Endothelial cell of umbilical vein (primary cell): Measurements from ENCODE around the gene TET2. TPM values are rescaled to one million over a fixed set of nuclear protein-coding genes. Genes with fewer than 3 reads are reported as not detected.

Experiments used
- BruUV-seq: library from RNA; stranded (reverse); fragments of 400-500 nt; replicated peaks from 2 replicates; lab custom pipeline; 2021; lab: Mats Ljungman, UMichigan
- CTCF ChIA-PET: fragments of 300-600, 350-600 bp; sonication (Branson Sonifier 250); formaldehyde crosslinking; loops from one replicate; lab custom pipeline; 2021; ENCODE audit warnings: antibody characterized with exemption, inconsistent platforms; lab: Charles Lee
- POLR2A ChIA-PET: fragments of 300-600, 350-600 bp; sonication (Branson Sonifier 250); formaldehyde crosslinking; loops from one replicate; lab custom pipeline; 2021; ENCODE audit warnings: antibody characterized with exemption, inconsistent platforms; lab: Charles Lee
- DNase-seq: peaks from one replicate; pipeline ENCODE4 v3.0.0-alpha.2; 2011; ENCODE audit warnings: low read depth, low spot score
- FAIRE-seq: peaks from 2 replicates; lab custom pipeline; 2011; peaks lifted over from hg19 to GRCh38; lab: Jason Lieb, UNC
- H2AFZ ChIP-seq: 2 replicates; pipeline ENCODE4 v1.6.0; 2012; ENCODE audit warnings: low read depth, low read length, control low read depth, inconsistent platforms
- H3K27ac ChIP-seq: 2 replicates; pipeline ENCODE4 v1.5.1; 2011; ENCODE audit warnings: low read depth, mild to moderate bottlenecking, control low read depth, low read length, moderate library complexity; ENCODE audit not compliant: insufficient read depth
- H3K27me3 ChIP-seq, 2 experiments: 2 replicates each; pipeline versions ENCODE4 v1.6.0 to v1.6.1; 2011; ENCODE audit warnings: low read length in 2 of 2, mixed read lengths in 1 of 2; ENCODE audit not compliant: control insufficient read depth in 2 of 2, insufficient read depth in 2 of 2
- H3K36me3 ChIP-seq, 2 experiments: 2 replicates in 1 of 2; 3 replicates in 1 of 2; pipeline ENCODE4 v1.5.1; 2011; ENCODE audit warnings: low read length in 2 of 2, mild to moderate bottlenecking in 1 of 2, moderate library complexity in 1 of 2; ENCODE audit not compliant: control insufficient read depth in 2 of 2, insufficient read depth in 2 of 2; ENCODE audit errors: extremely low read depth in 1 of 2
- H3K4me1 ChIP-seq: 3 replicates; pipeline ENCODE4 v1.5.1; 2011; ENCODE audit warnings: mild to moderate bottlenecking, low read length; ENCODE audit not compliant: control insufficient read depth, insufficient read depth; ENCODE audit errors: extremely low read depth
- H3K4me2 ChIP-seq: 2 replicates; pipeline ENCODE4 v1.6.1; 2011; ENCODE audit warnings: low read length, control low read depth, mixed read lengths; ENCODE audit not compliant: insufficient read depth
- H3K4me3 ChIP-seq, 3 experiments: fragments of 200-600 bp in 1 of 3; sonication (generic), shearing (Covaris generic) in 1 of 3; replicated peaks in 1 of 3; 2 replicates each; pipeline ENCODE4 v1.5.1; 2011 to 2016; ENCODE audit warnings: control low read depth in 3 of 3, low read length in 3 of 3, mild to moderate bottlenecking in 2 of 3, inconsistent platforms in 1 of 3, low read depth in 1 of 3, moderate library complexity in 1 of 3; ENCODE audit not compliant: insufficient read depth in 1 of 3
- H3K79me2 ChIP-seq: 2 replicates; pipeline ENCODE4 v1.6.0; 2012; ENCODE audit warnings: low read length, inconsistent platforms; ENCODE audit not compliant: control insufficient read depth, insufficient read depth
- H3K9ac ChIP-seq: replicated peaks from 2 replicates; pipeline ENCODE3; 2011; ENCODE audit warnings: low read length, control low read depth; ENCODE audit not compliant: insufficient read depth; ENCODE audit errors: extremely low read depth
- H3K9me1 ChIP-seq: replicated peaks from 3 replicates; pipeline ENCODE4 v1.6.0; 2011; ENCODE audit warnings: mild to moderate bottlenecking, low read length; ENCODE audit not compliant: control insufficient read depth, insufficient read depth; ENCODE audit errors: extremely low read depth
- H3K9me3 ChIP-seq: replicated peaks from 2 replicates; pipeline ENCODE4 v1.5.1; 2012; ENCODE audit warnings: low read length, inconsistent platforms; ENCODE audit not compliant: control insufficient read depth, insufficient read depth
- H4K20me1 ChIP-seq: replicated peaks from 2 replicates; pipeline ENCODE3; 2011; ENCODE audit warnings: mild to moderate bottlenecking, low read length; ENCODE audit not compliant: control insufficient read depth, insufficient read depth; ENCODE audit errors: extremely low read depth
- EZH2 ChIP-seq: IDR thresholded peaks from 2 replicates; pipeline ENCODE4 v1.6.1; 2012; ENCODE audit warnings: borderline replicate concordance, low read depth, mild to moderate bottlenecking, moderate library complexity, low read length, inconsistent platforms; ENCODE audit not compliant: severe bottlenecking
- FOS ChIP-seq: IDR thresholded peaks from 2 replicates; pipeline ENCODE4 v1.6.1; 2011; ENCODE audit warnings: mild to moderate bottlenecking, low read length, moderate library complexity, borderline replicate concordance; ENCODE audit not compliant: insufficient read depth
- JUN ChIP-seq: IDR thresholded peaks from 2 replicates; pipeline ENCODE4 v1.6.1; 2011; ENCODE audit warnings: borderline replicate concordance, low read depth; ENCODE audit not compliant: insufficient read length, insufficient read depth
- MYC ChIP-seq: IDR thresholded peaks from one replicate; pipeline ENCODE4 v1.6.1; 2011; ENCODE audit warnings: mild to moderate bottlenecking, low read depth, low read length
- POLR2A ChIP-seq: IDR thresholded peaks from 2 replicates; pipeline ENCODE4 v1.6.1; 2012; ENCODE audit warnings: low read depth, mild to moderate bottlenecking, control low read depth, low read length
- POLR2AphosphoS5 ChIP-seq: IDR thresholded peaks from 2 replicates; pipeline ENCODE4 v1.6.1; 2012; ENCODE audit warnings: low read depth, mild to moderate bottlenecking, control low read depth, low read length, moderate library complexity; ENCODE audit not compliant: insufficient read depth
- dilution Hi-C: fragments of 300-500 bp; cut with MboI; formaldehyde crosslinking; loops from one replicate; pipeline ENCODE4 v1.15.0; 2019; ENCODE audit warnings: low sequenced_read_pairs; ENCODE audit not compliant: extremely low pct_ligation_motif_present
- intact Hi-C: fragments of 100-400 bp; cut with micrococcal nuclease; formaldehyde crosslinking; loops from one replicate; pipeline ENCODE4 v1.10.0; 2022
- polyA plus RNA-seq, 4 experiments: library from polyadenylated mRNA; depleted of rRNA in 3 of 4; stranded (reverse) in 3 of 4; unstranded in 1 of 4; fragments of >200 nt; gene quantifications; 2 replicates each; pipeline versions ENCODE4 v1.2.1 to v1.2.3, GENCODE V29; 2011 to 2012; ENCODE audit warnings: missing spikeins in 1 of 4
- total RNA-seq: library from RNA; stranded (reverse); gene quantifications from 2 replicates; pipeline ENCODE4 v1.2.3, GENCODE V29; 2021
- TF ChIP-seq, protein P1 (sequence below), 2 donors: IDR thresholded peaks; 1 replicate in 1 of 2; 2 replicates in 1 of 2; pipeline ENCODE4 v1.5.1; 2011; ENCODE audit warnings: low read length in 2 of 2, mild to moderate bottlenecking in 2 of 2, moderate library complexity in 2 of 2, control low read depth in 1 of 2, inconsistent platforms in 1 of 2, low read depth in 1 of 2; ENCODE audit not compliant: insufficient read depth in 1 of 2; ENCODE audit errors: extremely low read depth in 1 of 2

Gene TET2
- total and polyA plus RNA-seq, 2 donors (not counting 3 experiments of a cell fraction or from before 2014, with no cell fraction given) = 4.8 to 17.5 TPM

DNA sequence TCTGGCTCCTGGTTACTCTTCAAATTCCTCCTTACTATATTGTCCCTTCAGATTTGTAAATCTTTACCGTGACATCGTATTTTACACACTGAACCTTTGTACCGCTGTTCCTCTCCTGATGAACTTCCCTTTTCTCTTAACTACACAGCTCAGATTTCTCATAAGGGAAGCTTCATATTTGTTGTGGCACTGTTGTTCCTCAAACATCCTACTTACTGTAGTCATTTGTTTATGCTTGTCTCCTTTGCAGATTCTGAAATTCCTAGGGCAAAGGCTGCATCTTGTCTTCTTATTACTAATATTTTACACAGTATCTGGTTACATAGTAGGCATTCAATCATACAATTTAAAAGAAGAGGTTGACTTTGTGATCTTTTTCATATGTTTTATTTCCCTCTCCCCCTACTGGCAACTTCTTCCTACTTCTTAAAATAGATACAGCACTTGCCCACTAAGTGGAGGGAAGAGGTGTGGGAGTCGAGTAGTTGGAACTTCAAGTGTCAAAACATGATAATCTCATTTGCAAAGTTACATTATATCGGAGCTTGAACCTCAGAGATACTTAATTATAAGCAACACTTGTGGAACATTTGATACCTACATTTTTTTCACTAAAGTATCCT lies 50.0 kb downstream of the TET2 start:
- Histone ChIP-seq H3K9me1 (peaks cover 2% of the 10 kb centered on the region), H4K20me1 (no peaks in the 10 kb centered on the region), H3K79me2 (peaks cover 8% of the 10 kb centered on the region), H3K36me3 (no peaks in the 10 kb centered on the region), H3K4me2 (no peak overlapping the region), H3K4me1 (peaks cover 71% of the 10 kb centered on the region), H3K9me3 (no peaks in the 10 kb centered on the region), H3K27me3 (no peaks in the 10 kb centered on the region), H3K4me3 (no peak overlapping the region), H3K9ac (no peak overlapping the region), H3K27ac (no peak overlapping the region), H2AFZ (no peak overlapping the region)
- TF ChIP-seq POLR2AphosphoS5 = no peak
- TF ChIP-seq, protein P1, sequence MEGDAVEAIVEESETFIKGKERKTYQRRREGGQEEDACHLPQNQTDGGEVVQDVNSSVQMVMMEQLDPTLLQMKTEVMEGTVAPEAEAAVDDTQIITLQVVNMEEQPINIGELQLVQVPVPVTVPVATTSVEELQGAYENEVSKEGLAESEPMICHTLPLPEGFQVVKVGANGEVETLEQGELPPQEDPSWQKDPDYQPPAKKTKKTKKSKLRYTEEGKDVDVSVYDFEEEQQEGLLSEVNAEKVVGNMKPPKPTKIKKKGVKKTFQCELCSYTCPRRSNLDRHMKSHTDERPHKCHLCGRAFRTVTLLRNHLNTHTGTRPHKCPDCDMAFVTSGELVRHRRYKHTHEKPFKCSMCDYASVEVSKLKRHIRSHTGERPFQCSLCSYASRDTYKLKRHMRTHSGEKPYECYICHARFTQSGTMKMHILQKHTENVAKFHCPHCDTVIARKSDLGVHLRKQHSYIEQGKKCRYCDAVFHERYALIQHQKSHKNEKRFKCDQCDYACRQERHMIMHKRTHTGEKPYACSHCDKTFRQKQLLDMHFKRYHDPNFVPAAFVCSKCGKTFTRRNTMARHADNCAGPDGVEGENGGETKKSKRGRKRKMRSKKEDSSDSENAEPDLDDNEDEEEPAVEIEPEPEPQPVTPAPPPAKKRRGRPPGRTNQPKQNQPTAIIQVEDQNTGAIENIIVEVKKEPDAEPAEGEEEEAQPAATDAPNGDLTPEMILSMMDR (IDR thresholded peaks at IDR 0.05; ENCODE audit: extremely low read depth in 1 of 2, insufficient read depth in 1 of 2, low read depth in 1 of 2, low read length in 2 of 2) = peak in 1 of 2 donors; percentile 7
- dilution Hi-C loops = no loop called here
- CTCF ChIA-PET = interaction anchor here (0.9 to 2.0 kb wide), 4 partner anchors 10 to 272 kb away, joined by 3 to 7 read pairs (median 4); no protein-coding TSS in a partner anchor
- POLR2A ChIA-PET = no interaction called here
- DNase-seq (no peak), FAIRE-seq (no peak)
- BruUV-seq = no TSS peak
- intact Hi-C loops = loop anchor here (1.0 kb wide), 1 partner anchor 48 kb away; no protein-coding TSS in a partner anchor

DNA sequence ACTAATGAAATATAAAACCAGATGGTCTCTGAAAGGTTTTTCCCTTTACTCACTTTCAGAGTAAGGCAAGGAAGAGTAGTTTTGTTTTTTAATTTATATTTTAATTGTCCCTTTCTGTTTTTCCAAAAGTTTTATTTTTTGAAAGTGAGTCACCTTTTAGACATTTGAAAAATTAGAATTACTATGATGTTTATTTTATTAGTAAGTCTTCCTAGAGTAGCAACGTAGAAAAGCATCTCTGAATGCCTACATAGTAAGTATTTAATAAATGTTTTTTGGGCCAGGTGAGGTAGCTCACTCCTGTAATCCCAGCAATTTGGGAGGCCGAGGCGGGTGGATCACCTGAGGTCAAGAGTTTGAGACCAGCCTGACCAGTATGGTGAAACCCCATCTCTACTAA lies 51.1 kb downstream of the TET2 start:
- dilution Hi-C loops = no loop called here
- CTCF ChIA-PET = interaction anchor here (0.9 to 2.0 kb wide), 4 partner anchors 11 to 276 kb away, joined by 3 to 7 read pairs (median 4); partner anchors contain the start of gene PPA2
- no TSS peak for BruUV-seq
- Histone ChIP-seq H3K9me3 (no peaks in the 10 kb centered on the region), H3K4me1 (peaks cover 67% of the 10 kb centered on the region), H3K9ac (peak overlapping the region; percentile 9), H3K27me3 (no peaks in the 10 kb centered on the region), H3K27ac (peak overlapping the region; percentile 77), H3K36me3 (no peaks in the 10 kb centered on the region), H3K9me1 (no peaks in the 10 kb centered on the region), H2AFZ (no peak overlapping the region), H3K79me2 (peaks cover 10% of the 10 kb centered on the region), H4K20me1 (no peaks in the 10 kb centered on the region), H3K4me2 (peak overlapping the region; percentile 64), H3K4me3 (no peak overlapping the region)
- POLR2A ChIA-PET = no interaction called here
- DNase-seq (no peak), FAIRE-seq (no peak)
- intact Hi-C loops = loop anchor here (1.0 kb wide), 1 partner anchor 49 kb away; no protein-coding TSS in a partner anchor
- TF ChIP-seq POLR2A (no peak), EZH2 (no peak), MYC (no peak), JUN (peak; percentile 45), FOS (peak; percentile 64)
